C4-2B (cell line): Measurements from ENCODE around the gene USP49.

ENCODE experiments used
- ZFX ChIP-seq: fragments of 450-650 bp; IDR thresholded peaks from 2 replicates; pipeline ENCODE4 v1.6.1; 2017
- TF ChIP-seq, protein P1 (sequence below): fragments of 450-650 bp; conservative IDR thresholded peaks from 2 replicates; pipeline ENCODE4 v1.5.1; 2017; ENCODE audit warnings: mild to moderate bottlenecking

DNA sequence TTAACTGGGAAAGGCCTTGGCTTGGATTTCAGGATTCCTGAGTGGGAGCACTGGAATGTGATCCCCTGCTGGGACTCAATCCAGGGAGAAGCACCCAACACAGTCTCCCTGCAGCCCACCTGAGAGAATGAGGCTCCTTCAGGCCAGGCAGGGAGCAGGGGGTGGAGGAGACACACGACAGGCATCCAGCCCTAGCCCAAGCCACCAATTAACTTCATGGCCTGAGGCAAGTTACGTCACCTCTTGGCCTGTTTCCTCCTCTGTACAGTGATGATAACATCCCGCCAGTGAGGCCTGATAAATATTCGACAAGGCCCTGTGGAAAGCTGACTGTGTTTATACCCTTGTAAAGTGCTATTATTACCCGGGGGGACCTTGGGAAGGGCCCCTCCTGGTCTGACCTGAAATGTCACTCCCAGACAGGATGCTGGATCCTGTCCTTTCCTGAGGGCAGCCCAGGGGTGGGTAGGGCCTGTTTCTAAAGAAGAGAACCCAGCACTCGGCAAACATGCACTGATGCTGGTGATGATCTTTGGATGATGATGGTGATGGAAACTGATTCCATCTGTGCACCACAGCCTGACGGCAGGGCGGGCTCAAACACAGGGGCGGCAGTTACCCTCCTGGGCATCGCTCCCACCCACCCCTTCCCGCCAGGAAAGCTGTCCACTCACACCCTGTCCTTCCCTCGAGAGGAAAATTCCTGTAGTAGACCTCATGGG lies 127.9 kb downstream of the USP49 start:
- TF ChIP-seq, protein P1, sequence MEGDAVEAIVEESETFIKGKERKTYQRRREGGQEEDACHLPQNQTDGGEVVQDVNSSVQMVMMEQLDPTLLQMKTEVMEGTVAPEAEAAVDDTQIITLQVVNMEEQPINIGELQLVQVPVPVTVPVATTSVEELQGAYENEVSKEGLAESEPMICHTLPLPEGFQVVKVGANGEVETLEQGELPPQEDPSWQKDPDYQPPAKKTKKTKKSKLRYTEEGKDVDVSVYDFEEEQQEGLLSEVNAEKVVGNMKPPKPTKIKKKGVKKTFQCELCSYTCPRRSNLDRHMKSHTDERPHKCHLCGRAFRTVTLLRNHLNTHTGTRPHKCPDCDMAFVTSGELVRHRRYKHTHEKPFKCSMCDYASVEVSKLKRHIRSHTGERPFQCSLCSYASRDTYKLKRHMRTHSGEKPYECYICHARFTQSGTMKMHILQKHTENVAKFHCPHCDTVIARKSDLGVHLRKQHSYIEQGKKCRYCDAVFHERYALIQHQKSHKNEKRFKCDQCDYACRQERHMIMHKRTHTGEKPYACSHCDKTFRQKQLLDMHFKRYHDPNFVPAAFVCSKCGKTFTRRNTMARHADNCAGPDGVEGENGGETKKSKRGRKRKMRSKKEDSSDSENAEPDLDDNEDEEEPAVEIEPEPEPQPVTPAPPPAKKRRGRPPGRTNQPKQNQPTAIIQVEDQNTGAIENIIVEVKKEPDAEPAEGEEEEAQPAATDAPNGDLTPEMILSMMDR = no peak
- peak; percentile 25; the same call in 1 of the 2 replicates for TF ChIP-seq ZFX
